ENCODE results near the gene TDP1. TPM values are rescaled to one million over a fixed set of nuclear protein-coding genes. Genes with fewer than 3 reads are reported as not detected.

TDP1 gene
- total and polyA plus RNA-seq, 4 donors: 3.3 to 10.6 (median 4.2) TPM

DNA sequence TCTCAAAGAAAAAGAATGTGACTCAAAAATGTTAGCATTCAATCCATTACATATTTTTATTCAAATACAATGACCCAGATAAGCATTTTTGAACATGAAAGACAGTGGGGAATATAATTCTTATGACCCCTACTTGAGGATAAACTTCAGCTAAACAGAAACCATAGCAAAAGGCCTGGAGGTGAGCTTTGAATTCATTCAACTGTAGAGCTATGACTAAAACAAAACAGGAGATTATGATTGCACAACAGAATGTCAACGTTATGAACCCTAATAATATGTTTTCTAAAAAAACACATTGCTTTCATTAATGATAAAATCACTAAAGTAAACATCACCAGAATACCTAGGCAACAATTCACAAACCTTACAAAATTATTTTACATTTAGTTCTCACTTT lies 29.0 kb upstream of the TDP1 start:
- H3K36me3 ChIP-seq (ENCODE audit: control insufficient read depth in 4 of 4, insufficient read depth in 3 of 4, low read depth in 1 of 4, low read length in 3 of 4): no peaks in the 10 kb centered on the region
- no peaks in the 10 kb centered on the region for H3K27me3 ChIP-seq (ENCODE audit: control insufficient read depth in 4 of 4, insufficient read depth in 4 of 4, low read length in 3 of 4)
- no peak for DNase-seq (ENCODE audit: low spot score)
- no peak overlapping the region for H3K9ac ChIP-seq (ENCODE audit: low read depth in 1 of 2, low read length in 2 of 2)
- no peaks in the 10 kb centered on the region for H3K9me3 ChIP-seq (ENCODE audit: control insufficient read depth in 4 of 4, low read length in 3 of 4)
- H3K27ac ChIP-seq (ENCODE audit: low read depth in 1 of 2, low read length in 2 of 2): no peak overlapping the region
- H3K4me1 ChIP-seq (ENCODE audit: control insufficient read depth in 4 of 4, insufficient read depth in 4 of 4, low read length in 3 of 4): peaks cover 0 to 12% (median 6%) of the 10 kb centered on the region in 4 donors
- no peak overlapping the region for H3K4me3 ChIP-seq (ENCODE audit: low read depth in 1 of 3, low read length in 3 of 3)
- WGBS: 7% methylated on average over 1 of the region's 1 CpG
- TF ChIP-seq HNF4G (IDR thresholded peaks at IDR 0.05) (no peak), ZBTB33 (IDR thresholded peaks at IDR 0.05) (no peak)

DNA sequence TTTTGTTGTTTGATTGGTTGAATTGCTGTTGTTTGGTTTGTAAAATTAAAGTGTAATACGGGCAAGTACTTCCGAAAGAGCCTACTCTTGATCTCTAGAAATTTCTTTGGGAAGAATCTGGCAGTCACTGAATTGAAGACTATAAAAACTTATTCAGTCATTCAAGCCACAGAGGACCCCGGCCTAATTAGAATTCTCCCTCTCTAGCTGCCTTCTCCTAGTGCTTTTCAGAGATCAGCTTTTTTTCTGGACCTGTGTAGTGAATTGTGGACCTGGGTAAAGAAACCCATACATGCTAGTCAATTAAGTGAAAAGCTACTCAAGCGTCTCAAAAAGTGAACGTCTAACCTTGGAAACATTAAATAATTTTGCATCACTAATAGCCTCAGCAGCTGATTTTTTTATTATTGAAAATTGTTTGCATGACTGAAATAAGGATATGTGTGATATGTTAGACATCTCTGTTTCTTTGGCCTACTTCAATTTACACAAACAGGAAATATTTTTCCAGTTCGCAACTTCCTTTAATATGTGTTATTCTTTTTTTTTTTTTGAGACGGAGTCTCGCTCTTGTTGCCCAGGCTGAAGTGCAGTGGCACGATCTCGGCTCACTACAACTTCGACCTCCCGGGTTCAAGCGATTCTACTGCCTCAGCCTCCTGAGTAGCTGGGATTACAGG lies 28.4 kb upstream of the TDP1 start:
- DNase-seq (ENCODE audit: low spot score): no peak
- H3K27me3 ChIP-seq (ENCODE audit: control insufficient read depth in 4 of 4, insufficient read depth in 4 of 4, low read length in 3 of 4): no peaks in the 10 kb centered on the region
- TF ChIP-seq NR2F2 (IDR thresholded peaks at IDR 0.05): no peak
- no peak for TF ChIP-seq FOXA2 (IDR thresholded peaks at IDR 0.05)
- TF ChIP-seq TAF1 (conservative IDR thresholded peaks at IDR 0.05): no peak
- TF ChIP-seq RXRA (IDR thresholded peaks at IDR 0.05): no peak
- TF ChIP-seq ATF3 (IDR thresholded peaks at IDR 0.05): no peak
- TF ChIP-seq HNF4G (IDR thresholded peaks at IDR 0.05): no peak
- TF ChIP-seq CTCF (IDR thresholded peaks at IDR 0.05; ENCODE audit: low read depth, low read length, missing input control): no peak
- no peak for TF ChIP-seq JUND (IDR thresholded peaks at IDR 0.05)
- TF ChIP-seq ZBTB33 (IDR thresholded peaks at IDR 0.05): no peak
- TF ChIP-seq HNF4A (conservative IDR thresholded peaks at IDR 0.05): no peak
- no peak for TF ChIP-seq GABPA (IDR thresholded peaks at IDR 0.05 in 1 of 2, conservative IDR thresholded peaks at IDR 0.05 in 1 of 2)
- TF ChIP-seq RAD21 (IDR thresholded peaks at IDR 0.05): no peak
- TF ChIP-seq FOXA1 (IDR thresholded peaks at IDR 0.05): no peak
- TF ChIP-seq REST (IDR thresholded peaks at IDR 0.05): no peak
- TF ChIP-seq MAX (IDR thresholded peaks at IDR 0.05): no peak
- TF ChIP-seq YY1 (IDR thresholded peaks at IDR 0.05): no peak
- TF ChIP-seq SP1 (IDR thresholded peaks at IDR 0.05): no peak
- no peak for TF ChIP-seq EGR1 (IDR thresholded peaks at IDR 0.05; ENCODE audit: low read depth in 2 of 2)
- H3K4me1 ChIP-seq (ENCODE audit: control insufficient read depth in 4 of 4, insufficient read depth in 4 of 4, low read length in 3 of 4): peaks cover 0 to 12% (median 6%) of the 10 kb centered on the region in 4 donors
- no peak overlapping the region for H3K27ac ChIP-seq (ENCODE audit: low read depth in 1 of 2, low read length in 2 of 2)
- H3K9me3 ChIP-seq (ENCODE audit: control insufficient read depth in 4 of 4, low read length in 3 of 4): no peaks in the 10 kb centered on the region
- WGBS: 84% methylated on average over 13 of the region's 13 CpGs
- no peak overlapping the region for H3K4me3 ChIP-seq (ENCODE audit: low read depth in 1 of 3, low read length in 3 of 3)
- no peak overlapping the region for H3K9ac ChIP-seq (ENCODE audit: low read depth in 1 of 2, low read length in 2 of 2)
- H3K36me3 ChIP-seq (ENCODE audit: control insufficient read depth in 4 of 4, insufficient read depth in 3 of 4, low read depth in 1 of 4, low read length in 3 of 4): peaks cover 0 to 2% (median 0%) of the 10 kb centered on the region in 4 donors
